GM12878 (cell line): ENCODE data around the gene CRTAP. TPM values are rescaled to one million over a fixed set of nuclear protein-coding genes. Genes with fewer than 3 reads are reported as not detected.

Experiments
- CREM ChIP-seq: IDR thresholded peaks from 2 replicates; pipeline ENCODE4 v1.6.1; 2014; ENCODE audit warnings: antibody characterized with exemption, low read depth
- E2F4 ChIP-seq: IDR thresholded peaks from 2 replicates; pipeline ENCODE4 v1.6.1; 2012; ENCODE audit warnings: low read depth, low read length, improper control_type of control experiment
- HSF1 ChIP-seq: fragments of 150-350 bp; IDR thresholded peaks from 2 replicates; pipeline ENCODE4 v1.6.1; 2014; ENCODE audit warnings: mild to moderate bottlenecking, low read depth, low read length
- MEF2A ChIP-seq: IDR thresholded peaks from 2 replicates; pipeline ENCODE4 v1.6.1; 2011; ENCODE audit warnings: low read depth, mild to moderate bottlenecking, low read length, moderate library complexity; ENCODE audit not compliant: insufficient read depth
- RUNX3 ChIP-seq: IDR thresholded peaks from 2 replicates; pipeline ENCODE4 v1.6.1; 2012; ENCODE audit warnings: low read length, inconsistent platforms
- TCF3 ChIP-seq: IDR thresholded peaks from 2 replicates; pipeline ENCODE4 v1.6.1; 2012; ENCODE audit warnings: low read depth, mild to moderate bottlenecking, low read length, borderline replicate concordance; ENCODE audit not compliant: insufficient read depth
- ZBTB11 ChIP-seq: fragments of 450-650 bp; formaldehyde crosslinking; IDR thresholded peaks from 2 replicates; pipeline ENCODE4 v1.5.0; 2022; ENCODE audit warnings: mild to moderate bottlenecking, missing genetic modification characterization
- polyA plus RNA-seq, 11 experiments: library from polyadenylated mRNA; depleted of rRNA in 4 of 11; unstranded in 6 of 11; stranded (reverse) in 5 of 11; fragments of >200 nt; fragmentation: Nextera tagmentation in 4 of 11; fragmentation: Illumina TruSeq in 1 of 11; extraction: Ambion mirVana in 4 of 11; extraction: Trizol in 1 of 11; gene quantifications; 1 replicate in 1 of 11; 2 replicates in 10 of 11; pipeline versions ENCODE4 v1.2.1 to v1.2.3, GENCODE V29; 2011 to 2016; ENCODE audit warnings: inconsistent platforms in 2 of 11, missing spikeins in 2 of 11, low read depth in 1 of 11
- total RNA-seq, 4 experiments: library from RNA; depleted of rRNA in 3 of 4; stranded (reverse); fragments of >200 nt in 3 of 4; fragmentation: Illumina TruSeq in 1 of 4; extraction: Trizol in 1 of 4; gene quantifications; 2 replicates each; pipeline versions ENCODE4 v1.2.1 to v1.2.3, GENCODE V29; 2013 to 2021

Gene CRTAP
- total and polyA plus RNA-seq, 10 of the 15 experiments (the other 5 are each of a cell fraction or from before 2014, with no cell fraction given): 6.0 to 42.3 (median 23.3) TPM

GRCh38 chr3:33152363-33153360, 38.8 kb downstream of the CRTAP start (continued):
- TF ChIP-seq ZBTB11 (CRISPR knock-in tag) (no peak), CREM (no peak), RUNX3 (no peak), HSF1 (no peak), MEF2A (no peak), TCF3 (no peak), E2F4 (no peak)
